HepG2 (cell line): ENCODE data around the gene KLHL18. TPM values are rescaled to one million over a fixed set of nuclear protein-coding genes. Genes with fewer than 3 reads are reported as not detected.

Experiments used
- CREB3 ChIP-seq: sonication (generic); formaldehyde crosslinking; IDR thresholded peaks from 2 replicates; pipeline ENCODE4 v1.5.0; 2020; ENCODE audit warnings: missing genetic modification reagents
- ESRRA ChIP-seq: sonication (generic); formaldehyde crosslinking; IDR thresholded peaks from 2 replicates; pipeline ENCODE4 v1.5.1; 2020; ENCODE audit warnings: mild to moderate bottlenecking, low read depth, missing genetic modification reagents
- GATAD2A ChIP-seq: IDR thresholded peaks from 2 replicates; pipeline ENCODE4 v1.6.1; 2016
- HES4 ChIP-seq: sonication (generic); formaldehyde crosslinking; IDR thresholded peaks from 2 replicates; pipeline ENCODE4 v1.9.0; 2021; ENCODE audit warnings: mild to moderate bottlenecking, missing genetic modification reagents, borderline replicate concordance
- HIVEP1 ChIP-seq: sonication (generic); formaldehyde crosslinking; IDR thresholded peaks from 2 replicates; pipeline ENCODE4 v1.4.0; 2020; ENCODE audit warnings: mild to moderate bottlenecking, missing genetic modification reagents
- HMGXB4 ChIP-seq, 2 experiments: sonication (generic) in 1 of 2; formaldehyde crosslinking in 1 of 2; IDR thresholded peaks; 2 replicates each; pipeline versions ENCODE4 v1.4.0 to v1.6.1; 2018 to 2020; ENCODE audit warnings: missing genetic modification reagents in 2 of 2, borderline replicate concordance in 1 of 2, low read depth in 1 of 2, mild to moderate bottlenecking in 1 of 2, missing biosample characterization in 1 of 2
- IKZF1 ChIP-seq: fragments of 450-650 bp; IDR thresholded peaks from 2 replicates; pipeline ENCODE4 v1.7.1; 2016
- KAT8 ChIP-seq: IDR thresholded peaks from 2 replicates; pipeline ENCODE4 v1.6.1; 2016; ENCODE audit warnings: missing genetic modification reagents, missing compliant biosample characterization
- KDM5A ChIP-seq: fragments of 200-600 bp; sonication (generic); IDR thresholded peaks from 2 replicates; pipeline ENCODE4 v1.7.0; 2018; ENCODE audit warnings: antibody characterized with exemption, mild to moderate bottlenecking, low read length, borderline replicate concordance
- NCOA2 ChIP-seq: sonication (generic); formaldehyde crosslinking; IDR thresholded peaks from 2 replicates; pipeline ENCODE4 v1.8.0; 2022; ENCODE audit warnings: inconsistent platforms
- POGZ ChIP-seq: sonication (generic); formaldehyde crosslinking; IDR thresholded peaks from 2 replicates; pipeline ENCODE4 v1.4.0; 2020; ENCODE audit warnings: mild to moderate bottlenecking, missing genetic modification reagents
- RAD21 ChIP-seq: fragments of 450-650 bp; formaldehyde crosslinking; IDR thresholded peaks from 2 replicates; pipeline ENCODE4 v1.5.0; 2020; ENCODE audit warnings: mild to moderate bottlenecking
- REPIN1 ChIP-seq: sonication (generic); formaldehyde crosslinking; IDR thresholded peaks from 2 replicates; pipeline ENCODE4 v1.8.0; 2022; ENCODE audit warnings: missing genetic modification reagents, low read depth, mild to moderate bottlenecking, borderline replicate concordance
- SMC3 ChIP-seq: IDR thresholded peaks from 2 replicates; pipeline ENCODE4 v1.6.1; 2011; ENCODE audit warnings: low read length, improper control_type of control experiment
- THAP11 ChIP-seq: IDR thresholded peaks from 2 replicates; pipeline ENCODE4 v1.6.1; 2016; ENCODE audit warnings: missing biosample characterization, missing genetic modification reagents
- UBTF ChIP-seq: sonication (generic); formaldehyde crosslinking; IDR thresholded peaks from 2 replicates; pipeline ENCODE4 v1.4.0; 2020; ENCODE audit warnings: mild to moderate bottlenecking, missing genetic modification reagents
- XRCC5 ChIP-seq: fragments of 200-400 bp; formaldehyde crosslinking; optimal IDR thresholded peaks from 2 replicates; pipeline ENCODE3; 2017; ENCODE audit warnings: mild to moderate bottlenecking, low read length
- ZFP36L2 ChIP-seq: sonication (generic); formaldehyde crosslinking; IDR thresholded peaks from 2 replicates; pipeline ENCODE4 v1.4.0; 2020; ENCODE audit warnings: missing genetic modification reagents
- ZNF136 ChIP-seq: sonication (generic); formaldehyde crosslinking; IDR thresholded peaks from 2 replicates; pipeline ENCODE4 v1.8.1; 2022; ENCODE audit warnings: low read depth, mild to moderate bottlenecking, moderate library complexity, missing genetic modification reagents
- ZNF33B ChIP-seq: sonication (generic); formaldehyde crosslinking; IDR thresholded peaks from 2 replicates; pipeline ENCODE4 v1.5.1; 2020; ENCODE audit warnings: mild to moderate bottlenecking, missing genetic modification reagents
- ZNF354B ChIP-seq: sonication (generic); formaldehyde crosslinking; IDR thresholded peaks from 2 replicates; pipeline ENCODE4 v1.8.0; 2022; ENCODE audit warnings: mild to moderate bottlenecking, missing genetic modification reagents
- ZNF652 ChIP-seq: IDR thresholded peaks from 2 replicates; pipeline ENCODE4 v1.6.1; 2016; ENCODE audit warnings: low read depth, borderline replicate concordance
- ZNF788 ChIP-seq: sonication (generic); formaldehyde crosslinking; IDR thresholded peaks from 2 replicates; pipeline ENCODE4 v1.5.0; 2020; ENCODE audit warnings: mild to moderate bottlenecking, missing genetic modification reagents, borderline replicate concordance
- ZUFSP ChIP-seq: sonication (generic); formaldehyde crosslinking; IDR thresholded peaks from 2 replicates; pipeline ENCODE4 v1.9.0; 2021; ENCODE audit warnings: missing genetic modification reagents, mild to moderate bottlenecking, borderline replicate concordance
- polyA plus RNA-seq, 8 experiments: library from polyadenylated mRNA; depleted of rRNA in 3 of 8; stranded (reverse) in 7 of 8; unstranded in 1 of 8; fragments of >200 nt; fragmentation: Illumina TruSeq in 4 of 8; extraction: Trizol in 4 of 8; gene quantifications; 2 replicates each; pipeline versions ENCODE4 v1.2.1 to v1.2.3, GENCODE V29; 2011 to 2016; ENCODE audit warnings: low read depth in 4 of 8, missing spikeins in 1 of 8, mixed read lengths in 1 of 8; ENCODE audit not compliant: insufficient read depth in 1 of 8
- total RNA-seq, 5 experiments: library from RNA; depleted of rRNA; stranded (reverse); fragments of >200 nt; fragmentation: Illumina TruSeq; extraction: Trizol; gene quantifications; 2 replicates each; pipeline ENCODE4 v1.2.3, GENCODE V29; 2016; ENCODE audit warnings: low read depth in 1 of 5

Gene KLHL18
- total and polyA plus RNA-seq, 2 of the 13 experiments (the other 11 are each of a cell fraction or from before 2014, with no cell fraction given) = 17.5 to 18.8 TPM

- TF ChIP-seq CREB3 (CRISPR knock-in tag) = no peak
- TF ChIP-seq ZNF136 = no peak
- no peak for TF ChIP-seq ZUFSP
- no peak for TF ChIP-seq REPIN1
- no peak for TF ChIP-seq ZNF652
- TF ChIP-seq IKZF1 = no peak
- no peak for TF ChIP-seq HES4 (CRISPR knock-in tag)
- no peak for TF ChIP-seq POGZ (CRISPR knock-in tag)
- no peak for TF ChIP-seq ZNF354B (CRISPR knock-in tag)
- peak; percentile 32 for TF ChIP-seq XRCC5
- no peak for TF ChIP-seq HIVEP1 (CRISPR knock-in tag)
- TF ChIP-seq HMGXB4 (CRISPR knock-in tag; IDR thresholded peaks at IDR 0.05; ENCODE audit: borderline replicate concordance in 1 of 2, low read depth in 1 of 2) = 0 out of 4 replicates have a peak, but pooled peaks have one; percentile 19 to 22
- TF ChIP-seq GATAD2A (CRISPR knock-in tag) = 0 out of 2 replicates have a peak, but pooled peaks have one; percentile 14
- TF ChIP-seq ESRRA = no peak
- no peak for TF ChIP-seq ZFP36L2 (CRISPR knock-in tag)
- TF ChIP-seq KAT8 = 0 out of 2 replicates have a peak, but pooled peaks have one; percentile 16
- no peak for TF ChIP-seq THAP11
- TF ChIP-seq ZNF788 (CRISPR knock-in tag) = no peak
- TF ChIP-seq UBTF (CRISPR knock-in tag) = no peak
- no peak for TF ChIP-seq KDM5A
- no peak for TF ChIP-seq NCOA2 (CRISPR knock-in tag)
- peak; percentile 65; the same call in 1 of the 2 replicates for TF ChIP-seq RAD21 (CRISPR knock-in tag)
- peak; percentile 69 for TF ChIP-seq SMC3
- no peak for TF ChIP-seq ZNF33B (CRISPR knock-in tag)
Observed at GRCh38 chr3:47250309-47251060, 32.3 kb upstream of the KLHL18 start (continued).
